HG02938 (cell line): ENCODE data around the gene CENPF.
"Not testable (repeated sequence)": the region's sequence is repeated elsewhere in the genome, so short reads cannot be mapped to it uniquely, and the experiment has no call there.

Experiments
- ATAC-seq: cut with Tn5 transposase; IDR thresholded peaks from one replicate; pipeline ENCODE4 v1.9.1; 2021; ENCODE audit warnings: mild to moderate bottlenecking, moderate library complexity; ENCODE audit not compliant: unreplicated experiment

Gene CENPF

DNA sequence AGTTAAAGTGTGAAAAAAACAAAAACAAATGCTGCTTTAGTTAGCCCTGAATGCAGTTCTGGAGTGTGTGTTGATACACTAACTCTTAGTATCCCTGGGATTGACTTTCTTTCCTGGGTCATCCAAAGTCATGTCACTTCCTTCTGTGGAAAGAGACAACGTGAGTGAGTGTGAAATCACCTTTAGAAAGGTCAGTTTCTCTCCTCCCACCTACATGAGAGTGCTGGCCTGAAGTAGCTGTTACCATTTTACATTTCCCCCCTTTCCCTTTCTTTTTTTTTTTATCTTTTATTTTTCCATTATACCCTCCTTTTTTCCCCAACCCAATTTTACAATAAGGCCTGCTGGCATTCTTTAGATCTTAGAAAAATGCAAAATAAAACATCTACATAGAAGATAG lies 55.2 kb downstream of the CENPF start:
- no peak for ATAC-seq

DNA sequence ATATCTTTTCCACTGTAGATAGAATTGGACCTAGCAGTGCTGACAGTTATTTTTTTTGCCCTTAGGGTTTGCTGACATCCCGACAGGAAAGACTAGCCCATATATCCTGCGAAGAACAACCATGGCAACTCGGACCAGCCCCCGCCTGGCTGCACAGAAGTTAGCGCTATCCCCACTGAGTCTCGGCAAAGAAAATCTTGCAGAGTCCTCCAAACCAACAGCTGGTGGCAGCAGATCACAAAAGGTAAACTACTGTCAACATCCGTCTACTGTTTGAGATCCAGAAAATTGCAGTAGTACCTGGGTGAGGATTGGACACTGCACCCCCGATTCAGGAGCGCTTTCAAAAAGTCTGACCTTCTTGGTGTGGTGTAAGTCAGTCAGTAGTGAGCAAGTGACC lies 55.8 kb downstream of the CENPF start:
- ATAC-seq = no peak

DNA sequence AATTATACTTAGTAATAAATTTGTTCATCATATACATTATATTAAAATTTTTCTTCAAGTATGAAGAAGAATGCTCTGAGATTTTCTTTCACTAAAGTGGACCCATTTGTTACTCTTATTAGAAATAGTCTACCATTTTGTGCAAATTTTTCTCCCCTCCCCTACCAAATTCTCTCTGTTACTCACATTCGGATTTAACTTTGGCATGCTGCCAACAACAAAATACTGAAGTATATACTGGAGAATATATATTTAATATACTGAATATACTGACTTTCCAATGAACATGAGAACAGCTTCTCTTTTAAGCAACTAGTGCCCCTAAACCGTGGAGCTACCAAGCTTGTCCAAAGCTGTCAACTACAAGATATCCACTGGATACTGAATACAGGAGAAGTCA lies 57.2 kb downstream of the CENPF start:
- no peak for ATAC-seq

DNA sequence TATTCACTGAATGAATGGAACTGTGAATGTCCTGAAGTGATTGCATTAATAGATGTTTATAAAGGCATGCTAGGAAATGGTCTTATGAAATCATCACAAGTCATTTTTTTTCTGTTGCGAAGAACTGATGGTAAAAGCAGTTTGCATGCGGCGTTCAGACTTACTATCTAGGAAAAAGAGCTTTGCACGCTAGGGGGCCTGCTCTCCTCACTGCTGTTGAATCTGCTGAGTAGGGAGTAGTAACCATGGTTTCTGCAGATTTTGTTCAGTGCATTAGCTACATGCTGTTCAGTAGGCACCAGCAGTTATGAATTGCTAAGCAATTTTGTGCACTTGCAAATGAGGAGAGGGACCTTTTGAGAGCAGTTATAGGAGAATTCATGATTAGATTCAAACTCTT lies 57.9 kb downstream of the CENPF start:
- no peak for ATAC-seq

DNA sequence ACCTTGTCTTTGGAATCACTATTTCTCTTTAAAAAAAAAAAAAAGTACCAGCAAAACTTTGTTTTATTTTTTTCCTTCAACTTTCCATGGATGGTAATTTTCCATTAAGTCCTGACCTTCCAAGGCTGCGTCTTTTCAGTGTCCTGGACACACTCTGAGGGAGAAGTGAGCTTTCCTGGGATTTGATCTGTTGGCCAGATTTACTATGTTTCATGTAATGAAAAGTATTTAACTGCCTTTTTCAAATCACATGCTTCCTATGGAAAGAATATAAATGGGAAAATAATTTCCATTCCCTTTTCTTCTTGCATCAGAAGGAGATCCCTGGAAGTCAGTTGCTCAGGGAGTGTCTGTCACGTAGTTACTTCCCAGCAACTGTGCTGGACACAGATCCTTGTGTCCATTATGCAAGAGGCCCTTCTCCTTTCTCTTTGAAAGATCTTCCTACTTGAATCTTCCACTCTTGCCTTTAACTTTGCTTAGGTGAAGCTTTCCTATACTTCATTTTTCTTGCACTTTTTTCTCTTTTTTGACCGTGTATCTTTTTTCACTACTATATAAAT lies 59.3 kb downstream of the CENPF start:
- no peak for ATAC-seq

DNA sequence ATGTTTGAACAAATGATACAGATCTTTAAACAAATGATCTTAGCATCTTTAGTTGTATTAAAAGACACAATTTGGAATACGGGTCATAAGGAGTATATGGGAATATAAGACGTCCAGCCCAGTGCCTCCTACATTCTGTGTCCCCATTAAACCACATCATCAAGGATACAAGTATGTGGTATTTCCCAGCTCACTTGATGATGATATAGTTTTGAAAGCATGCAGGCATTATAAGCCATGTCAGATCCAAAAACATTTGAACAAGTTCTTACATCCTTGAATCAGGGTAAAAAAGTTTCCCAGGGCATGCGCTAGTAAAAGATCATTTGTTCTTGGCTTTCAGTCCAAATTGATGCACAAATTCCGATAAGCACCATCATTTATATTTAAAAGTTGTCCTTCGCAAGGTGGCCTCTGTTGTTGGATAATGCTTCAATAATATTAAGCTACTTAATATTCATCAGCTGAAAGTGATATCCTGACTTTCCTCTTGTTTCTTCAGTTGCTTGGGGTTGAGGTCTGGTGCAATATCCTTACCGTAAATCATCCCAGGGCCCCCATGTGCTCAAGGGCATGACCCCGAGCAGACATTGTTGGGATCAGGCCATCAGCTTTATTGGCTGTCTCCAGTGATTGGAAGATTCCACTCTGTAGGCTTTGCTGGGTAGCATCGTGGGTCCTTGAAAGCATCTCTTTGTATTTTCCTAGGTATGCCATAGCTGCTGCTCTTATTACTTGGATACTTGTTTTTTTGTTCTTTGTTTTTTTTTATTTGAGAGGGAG lies 61.8 kb downstream of the CENPF start:
- no peak for ATAC-seq

DNA sequence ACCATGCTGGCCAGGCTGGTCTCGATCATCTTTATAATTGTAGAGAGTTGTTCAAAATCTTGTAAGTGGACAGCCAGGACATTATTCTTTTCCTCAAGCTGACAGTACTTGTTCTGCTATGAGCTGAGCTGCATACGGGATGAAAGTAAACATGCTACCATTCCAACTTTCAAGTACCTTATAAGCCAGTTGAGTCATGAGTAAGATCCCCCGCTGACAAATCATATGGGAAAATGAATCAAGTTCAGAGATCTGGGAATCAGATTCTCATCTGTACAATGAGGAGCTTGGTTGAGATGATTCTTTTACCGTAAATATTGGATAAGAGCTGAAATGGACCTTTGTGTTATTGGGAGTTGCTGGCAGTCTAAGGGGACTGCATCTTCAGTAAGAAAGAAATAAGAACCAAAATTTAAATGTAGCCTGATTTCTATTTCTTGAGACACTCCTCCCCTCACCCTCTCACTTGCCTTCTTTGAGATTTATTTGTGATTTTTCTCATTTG lies 62.7 kb downstream of the CENPF start:
- no peak for ATAC-seq

DNA sequence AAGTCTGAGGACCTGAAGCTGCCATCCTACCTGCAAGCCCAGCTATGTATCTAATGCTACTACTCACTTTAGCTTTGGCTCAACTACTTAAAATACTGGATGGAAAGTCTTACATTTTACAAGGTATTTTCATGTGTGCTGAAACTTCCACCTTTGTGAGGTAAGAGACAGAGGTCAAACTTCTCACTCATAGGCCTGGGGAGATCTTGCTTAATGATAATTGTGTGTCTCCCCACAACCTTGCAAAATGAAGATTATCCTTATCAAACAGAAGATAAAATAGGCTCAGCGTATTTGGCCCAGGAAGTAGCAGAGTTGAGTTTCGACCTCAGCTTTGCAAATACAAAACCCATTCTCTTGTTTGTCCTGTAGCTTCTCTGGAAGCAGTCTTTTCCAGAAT lies 63.7 kb downstream of the CENPF start:
- ATAC-seq = no peak

DNA sequence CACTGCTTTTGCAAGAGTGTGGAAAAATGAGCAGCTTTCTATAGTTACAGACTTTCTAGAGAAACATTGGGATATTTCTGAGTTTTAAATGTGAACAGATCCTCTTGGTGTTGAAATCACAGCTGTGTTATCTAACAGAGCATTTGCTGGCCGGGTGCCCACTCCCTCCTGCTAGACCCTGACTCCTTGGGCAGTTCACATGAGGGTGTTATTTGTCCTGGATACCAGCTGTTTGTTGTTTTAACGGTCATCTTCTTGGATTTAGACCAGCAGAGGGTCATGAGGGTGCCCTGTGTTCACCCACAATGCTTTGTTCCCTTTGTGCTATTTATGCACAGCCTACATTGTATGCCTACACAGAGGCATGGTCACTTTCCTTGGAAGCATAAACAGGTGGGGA lies 67.1 kb downstream of the CENPF start:
- no peak for ATAC-seq

DNA sequence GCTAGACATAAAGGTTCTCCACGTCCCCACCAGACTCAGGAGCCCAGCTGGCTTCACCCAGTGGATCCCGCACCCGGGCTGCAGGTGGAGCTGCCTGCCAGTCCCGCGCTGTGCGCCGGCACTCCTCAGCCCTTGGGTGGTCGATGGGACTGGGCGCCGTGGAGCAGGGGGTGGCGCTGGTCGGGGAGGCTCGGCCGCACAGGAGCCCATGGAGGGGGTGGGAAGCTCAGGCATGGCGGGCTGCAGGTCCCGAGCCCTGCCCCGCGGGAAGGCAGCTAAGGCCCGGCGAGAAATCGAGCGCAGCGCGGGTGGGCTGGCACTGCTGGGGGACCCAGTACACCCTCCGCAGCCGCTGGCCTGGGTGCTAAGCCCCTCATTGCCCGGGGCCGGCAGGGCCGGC lies 70.0 kb downstream of the CENPF start:
- not testable (repeated sequence) for ATAC-seq

DNA sequence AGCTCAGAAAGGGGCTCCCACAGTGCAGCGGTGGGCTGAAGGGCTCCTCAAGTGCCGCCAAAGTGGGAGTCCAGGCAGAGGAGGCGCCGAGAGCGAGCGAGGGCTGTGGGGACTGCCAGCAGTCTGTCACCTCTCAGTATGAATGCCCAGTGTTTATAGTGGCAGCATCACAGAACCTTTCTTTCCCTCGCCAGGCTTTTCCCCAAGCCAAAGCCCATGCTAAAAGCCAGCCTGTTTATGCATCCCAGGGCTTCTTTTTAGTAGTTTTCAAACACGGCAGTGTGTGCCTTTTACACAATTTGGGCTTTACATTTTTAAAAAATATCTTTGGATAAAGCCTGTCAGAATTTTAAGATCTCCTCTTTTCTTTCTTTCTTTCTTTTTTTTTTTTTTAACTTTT lies 70.6 kb downstream of the CENPF start:
- no peak for ATAC-seq

DNA sequence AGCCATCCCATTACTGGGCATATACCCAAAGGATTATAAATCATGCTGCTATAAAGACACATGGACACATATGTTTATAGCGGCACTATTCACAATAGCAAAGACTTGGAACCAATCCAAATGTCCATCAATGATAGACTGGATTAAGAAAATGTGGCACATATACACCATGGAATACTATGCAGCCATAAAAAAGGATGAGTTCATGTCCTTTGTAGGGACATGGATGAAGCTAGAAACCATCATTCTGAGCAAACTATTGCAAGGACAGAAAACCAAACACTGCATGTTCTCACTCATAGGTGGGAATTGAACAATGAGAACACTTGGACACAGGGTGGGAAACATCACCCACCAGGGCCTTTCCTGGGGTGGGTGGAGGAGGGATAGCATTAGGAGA lies 72.5 kb downstream of the CENPF start:
- not testable (repeated sequence) for ATAC-seq

DNA sequence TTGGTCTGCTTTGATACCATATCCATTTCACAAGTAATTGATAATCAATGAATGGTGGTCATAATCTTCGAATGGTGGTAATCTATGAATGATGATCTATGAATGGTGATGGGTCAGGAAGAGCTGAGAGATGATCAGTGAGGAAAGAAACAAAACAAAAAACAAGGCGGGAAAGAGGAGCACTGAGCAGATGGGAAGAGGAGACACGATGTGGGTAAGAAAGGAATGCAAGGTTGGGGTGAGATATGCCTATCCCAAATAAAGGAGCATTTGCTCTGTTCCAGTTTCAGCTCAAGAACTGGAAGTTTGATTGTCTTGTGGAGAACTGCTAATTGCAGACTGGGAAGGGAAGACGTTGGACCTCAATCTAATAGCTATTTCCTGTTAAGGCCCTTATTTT lies 73.8 kb downstream of the CENPF start:
- no peak for ATAC-seq

DNA sequence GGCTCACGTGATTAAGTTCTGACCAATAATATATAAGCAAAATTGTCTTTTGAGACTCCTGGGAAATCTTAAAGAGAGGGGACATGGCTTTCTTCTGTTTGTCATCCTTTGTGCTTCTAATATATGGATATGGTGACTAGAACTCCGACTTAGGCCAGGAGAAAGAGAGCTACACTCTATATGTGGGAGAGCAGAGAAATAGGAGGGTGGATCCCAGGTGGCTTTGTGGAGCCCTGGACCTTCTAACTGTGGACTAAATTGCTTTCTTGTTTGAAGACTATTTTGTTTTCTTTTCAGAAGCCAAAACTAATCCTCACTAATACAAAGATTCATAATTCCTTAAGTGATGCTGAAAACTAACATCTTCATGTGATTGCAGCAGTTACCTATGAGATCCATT lies 75.0 kb downstream of the CENPF start:
- ATAC-seq = no peak

DNA sequence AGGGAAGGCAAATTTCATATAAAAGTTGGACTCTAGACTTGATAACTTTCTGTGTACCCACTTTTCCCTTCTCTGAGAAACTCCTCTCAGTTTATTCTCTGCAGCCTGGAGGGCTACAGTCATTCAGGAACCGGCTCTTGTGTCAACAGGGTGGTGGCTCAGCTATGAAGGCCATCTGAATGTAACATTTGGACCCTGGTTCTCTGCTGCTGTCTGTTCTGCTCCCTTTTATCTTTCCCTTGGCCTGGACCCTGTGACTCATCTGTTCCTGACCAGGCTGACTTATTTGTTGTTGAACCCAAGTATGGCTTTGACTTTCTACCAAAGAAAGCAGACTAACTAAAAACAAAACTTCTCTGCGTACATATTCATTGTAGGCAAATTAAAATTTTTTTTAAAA lies 75.4 kb downstream of the CENPF start:
- no peak for ATAC-seq

DNA sequence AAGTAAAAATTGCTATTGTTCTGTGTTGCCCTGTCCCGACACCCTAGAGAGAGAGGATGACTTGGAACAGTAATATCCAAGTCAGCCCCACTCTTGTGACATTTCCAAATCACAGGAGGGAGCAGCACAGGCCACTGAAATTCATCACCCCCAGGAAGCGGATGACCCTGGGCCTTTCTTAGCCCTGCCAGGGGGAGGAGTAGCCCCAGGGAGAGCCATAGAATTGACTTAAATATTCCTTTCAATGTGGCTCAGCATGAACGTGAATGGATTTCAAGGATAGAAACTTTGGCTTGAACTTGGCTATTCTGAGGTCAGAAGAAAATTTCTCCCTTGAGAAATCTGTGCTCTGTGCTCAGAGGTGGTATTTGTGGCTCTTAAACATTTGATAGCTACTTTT lies 80.6 kb downstream of the CENPF start:
- no peak for ATAC-seq

DNA sequence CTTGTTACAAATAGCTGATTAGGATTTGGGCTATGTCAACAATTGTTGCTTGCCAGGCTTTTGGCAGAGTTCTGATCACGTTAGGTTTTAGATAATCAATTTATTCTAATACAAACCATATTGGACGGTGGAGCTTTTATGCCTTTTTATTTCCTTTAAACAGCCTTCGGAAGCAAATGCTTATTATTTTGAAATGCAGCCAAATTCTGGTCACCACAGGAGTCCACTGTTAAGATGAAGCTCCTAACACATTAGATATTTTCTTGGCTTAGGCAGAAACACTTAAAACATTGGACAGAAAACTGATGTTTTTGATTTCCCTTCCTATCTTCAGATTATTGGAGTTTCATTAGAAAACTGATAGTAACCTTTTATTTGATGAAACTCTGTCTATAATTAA lies 82.9 kb downstream of the CENPF start:
- no peak for ATAC-seq

DNA sequence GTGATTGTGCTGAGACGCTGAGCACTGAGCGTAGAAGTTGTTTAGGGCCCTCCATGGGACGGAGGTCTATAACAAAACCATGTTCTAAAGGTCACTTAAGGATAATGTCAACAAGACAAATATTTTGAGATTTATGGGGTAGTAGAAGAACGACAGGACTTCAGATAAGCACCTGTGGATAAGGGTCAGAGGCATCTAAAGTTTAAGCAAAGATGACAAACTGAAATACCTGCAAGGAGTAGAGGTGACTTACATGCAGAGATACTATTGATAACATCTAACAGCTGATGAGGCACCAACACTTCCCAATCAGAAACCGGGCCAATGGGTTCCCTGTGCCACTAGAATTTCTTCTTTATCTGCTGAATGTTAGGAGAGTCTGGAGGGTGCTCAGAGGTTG lies 83.5 kb downstream of the CENPF start:
- no peak for ATAC-seq

DNA sequence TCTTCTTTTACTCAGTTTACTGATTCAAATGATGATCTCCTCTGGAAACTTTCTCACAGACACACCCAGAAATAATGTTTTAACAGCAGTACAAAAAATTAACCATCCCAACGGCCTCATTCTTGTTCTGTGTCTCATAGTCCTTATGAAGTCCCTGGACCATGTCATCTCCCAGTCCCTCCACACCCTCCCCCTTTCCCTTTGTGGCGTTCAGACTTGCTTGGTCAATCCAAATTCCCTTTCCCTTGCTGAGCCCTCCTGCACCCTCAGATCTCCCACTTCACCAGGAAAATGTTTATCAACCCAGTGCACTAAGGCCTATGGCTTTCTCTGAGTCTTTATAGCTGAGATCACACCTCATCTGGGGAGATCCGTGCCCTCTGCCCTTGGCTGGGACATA lies 85.9 kb downstream of the CENPF start:
- ATAC-seq = no peak

DNA sequence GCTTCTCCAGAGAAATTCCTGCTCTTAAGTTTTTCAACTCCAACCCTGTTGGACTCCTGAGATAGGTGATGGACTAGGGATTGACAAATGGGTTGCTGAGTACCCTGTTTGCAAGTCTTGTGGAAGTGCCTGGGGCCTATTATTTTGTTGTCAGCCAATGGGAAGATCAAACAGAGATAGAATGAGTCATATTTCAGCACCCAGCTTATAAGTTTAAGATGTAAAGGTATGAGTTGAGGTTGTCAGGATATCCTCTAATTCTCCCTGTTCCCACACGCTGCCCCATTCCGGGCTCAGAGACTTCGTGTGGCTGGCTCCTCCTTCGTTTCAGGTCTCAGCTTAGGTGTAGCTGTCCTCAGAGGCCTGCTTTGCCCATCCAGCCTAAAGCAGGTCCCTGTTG lies 91.8 kb downstream of the CENPF start:
- no peak for ATAC-seq

DNA sequence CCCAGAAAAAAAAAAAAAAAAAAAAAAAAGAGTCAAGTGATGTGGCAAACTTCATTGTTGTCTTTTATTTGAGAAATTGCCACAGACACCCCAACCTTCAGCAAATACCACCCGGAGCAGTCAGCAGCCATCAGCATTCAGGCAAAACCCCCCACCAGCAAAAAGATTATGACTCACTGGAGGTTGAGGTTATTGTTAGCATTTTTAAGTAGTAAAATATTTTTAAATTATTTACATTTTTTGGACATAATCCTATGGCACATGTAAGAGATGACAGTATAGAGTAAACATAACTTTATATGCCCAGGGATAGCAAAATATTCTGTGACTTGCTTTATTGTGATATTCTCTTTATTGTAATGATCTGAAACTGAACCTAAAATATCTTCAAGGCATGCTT lies 95.6 kb downstream of the CENPF start:
- no peak for ATAC-seq

DNA sequence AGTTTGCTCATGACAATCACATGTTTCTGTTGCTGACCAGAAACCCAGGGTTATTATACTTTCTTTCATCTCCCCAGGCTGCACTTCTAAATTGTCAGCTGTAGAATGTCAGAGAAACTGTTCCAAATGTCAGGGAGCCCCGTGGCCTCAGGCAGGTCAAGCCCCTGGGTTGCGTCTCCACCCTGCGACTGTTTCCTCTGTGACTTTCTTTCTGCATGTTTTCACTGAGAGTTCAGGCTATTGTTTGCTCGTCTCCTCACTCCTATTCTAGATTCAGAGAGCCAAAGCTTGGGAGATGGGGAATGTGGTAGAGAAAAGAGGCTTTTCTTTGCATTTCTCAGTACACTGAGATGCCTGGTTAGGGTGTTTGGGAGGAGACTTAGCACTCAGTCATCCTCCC lies 97.4 kb downstream of the CENPF start:
- ATAC-seq = no peak

DNA sequence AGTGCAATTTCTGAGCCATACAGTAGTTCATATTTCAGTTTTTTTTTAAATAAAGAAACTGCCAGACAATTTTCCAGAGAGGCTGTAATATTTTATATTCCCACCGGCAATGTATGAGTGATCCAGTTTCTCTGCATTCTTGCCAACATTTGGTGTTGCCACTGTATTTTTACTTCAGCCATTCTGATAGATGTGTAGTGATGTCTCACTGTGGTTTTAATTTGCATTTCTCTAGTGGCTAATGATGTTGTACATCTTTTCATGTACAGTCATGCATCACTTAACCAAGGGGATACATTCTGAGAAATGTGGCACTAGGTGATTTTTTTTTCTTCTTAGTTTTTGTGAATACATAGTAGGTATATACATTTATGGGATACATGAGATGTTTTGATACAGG lies 99.6 kb downstream of the CENPF start:
- no peak for ATAC-seq
